Right lobe of liver (tissue), 6 donors: ENCODE data around the gene HMGB1. TPM values are rescaled to one million over a fixed set of nuclear protein-coding genes. Genes with fewer than 3 reads are reported as not detected.
"Not testable (repeated sequence)": the region's sequence is repeated elsewhere in the genome, so short reads cannot be mapped to it uniquely, and the experiment has no call there.

ENCODE experiments used
- ATAC-seq, 4 donors: fragments of 200-7000 bp; cut with Tn5 transposase; one replicate each; pipeline ENCODE4 v1.9.1; 2020; ENCODE audit warnings: mild to moderate bottlenecking in 4 of 4, moderate library complexity in 4 of 4
- DNase-seq, 3 donors: peaks; one replicate each; pipeline ENCODE4 v3.0.0-alpha.2; 2020
- H3K27ac ChIP-seq, 3 donors: fragments of 200-600 bp; one replicate each; pipeline ENCODE4 v1.8.0; 2022
- H3K27me3 ChIP-seq, 2 donors: fragments of 200-600 bp; one replicate each; pipeline ENCODE4 v1.8.0; 2022
- H3K36me3 ChIP-seq, 4 donors: fragments of 200-600 bp; sonication (generic) in 1 of 4; one replicate each; pipeline versions ENCODE4 v1.5.1 to v1.8.0; 2017 to 2022; ENCODE audit warnings: control low read depth in 1 of 4
- H3K4me1 ChIP-seq, 4 donors: fragments of 200-600 bp; sonication (generic) in 1 of 4; one replicate each; pipeline versions ENCODE4 v1.5.1 to v1.8.0; 2017 to 2022; ENCODE audit warnings: control low read depth in 1 of 4
- H3K4me3 ChIP-seq, 3 donors: fragments of 200-600 bp; one replicate each; pipeline ENCODE4 v1.8.0; 2022
- H3K9me3 ChIP-seq, 4 donors: fragments of 200-600 bp; sonication (generic) in 1 of 4; one replicate each; pipeline versions ENCODE4 v1.5.1 to v1.8.0; 2017 to 2022; ENCODE audit warnings: control low read depth in 1 of 4
- CTCF ChIP-seq, 4 donors: fragments of 200-600 bp in 3 of 4; fragments of 450-650 bp in 1 of 4; IDR thresholded peaks; one replicate each; pipeline versions ENCODE4 v1.5.1 to v1.8.0; 2016 to 2022; ENCODE audit warnings: antibody characterized with exemption in 4 of 4, mild to moderate bottlenecking in 2 of 4
- POLR2A ChIP-seq: fragments of 450-650 bp; IDR thresholded peaks from one replicate; pipeline ENCODE4 v1.6.1; 2017; ENCODE audit warnings: antibody characterized with exemption, mild to moderate bottlenecking
- WGBS: methylation state at CpG from one replicate; pipeline ENCODE4 v1.1.6; 2018; ENCODE audit warnings: low coverage, low lambda C conversion rate; ENCODE audit not compliant: insufficient coverage; ENCODE audit errors: missing lambda C conversion rate; 5-methylcytosine and 5-hydroxymethylcytosine counted together
- intact Hi-C, 2 donors: fragments of 100-400 bp; cut with DNase I; formaldehyde crosslinking; loops; one replicate each; pipeline versions ENCODE4 v1.11.2 to v1.14.1; 2022
- total RNA-seq, 6 experiments: library from RNA; depleted of rRNA in 2 of 6; stranded (reverse); fragments of >200 nt in 2 of 6; fragmentation: NEBNext Ultra II Directional in 3 of 6; extraction: Animal tissue kit (Norgen Biotek cat#: 25700) in 3 of 6; gene quantifications; one replicate each; pipeline versions ENCODE4 v1.1.0 to v1.2.4, GENCODE V29; 2016 to 2023
- donor health status: DM: no; HTN: yes; CAD: no.
- donor health status: DM: no; HTN: no; CAD: no.
- donor health status: DM: no; HTN: no; CAD: no.
- donor health status: DM: no; HTN: yes; CAD: no.
- donor health status: DM: no; HTN: yes; CAD: no.

HMGB1 gene
- total RNA-seq, 6 experiments from 2014 or later = 80.6 to 167 (median 107) TPM

- no peak overlapping the region for H3K27ac ChIP-seq
- no peaks in the 10 kb centered on the region for H3K4me1 ChIP-seq
- intact Hi-C loops = no loop called here
- no peaks in the 10 kb centered on the region for H3K27me3 ChIP-seq
- 89% methylated on average over 3 of the region's 4 CpGs for WGBS
- no peak overlapping the region for H3K4me3 ChIP-seq
- no peak for ATAC-seq
- H3K9me3 ChIP-seq = no peaks in the 10 kb centered on the region
- no peak for TF ChIP-seq CTCF (IDR thresholded peaks at IDR 0.05)
- TF ChIP-seq POLR2A = no peak
- no peaks in the 10 kb centered on the region for H3K36me3 ChIP-seq
- DNase-seq = no peak
Observed at GRCh38 chr13:30448441-30448840, 17.3 kb downstream of the HMGB1 start.

GRCh38 chr13:30446126-30446500 is 19.6 kb downstream of the HMGB1 start:
- intact Hi-C loops = no loop called here
- no peaks in the 10 kb centered on the region for H3K9me3 ChIP-seq
- H3K27me3 ChIP-seq = no peaks in the 10 kb centered on the region
- ATAC-seq = no peak
- WGBS = 57% methylated on average over 5 of the region's 7 CpGs
- no peaks in the 10 kb centered on the region for H3K36me3 ChIP-seq
- no peak for DNase-seq
- TF ChIP-seq CTCF (IDR thresholded peaks at IDR 0.05) = no peak
- TF ChIP-seq POLR2A = no peak
- H3K27ac ChIP-seq = peak overlapping the region; percentile 25 to 68 (median 54)
- H3K4me1 ChIP-seq = no peaks in the 10 kb centered on the region
- peak overlapping the region in 1 of 3 donors; percentile 39 for H3K4me3 ChIP-seq

GRCh38 chr13:30443957-30444404 is 21.8 kb downstream of the HMGB1 start:
- ATAC-seq = no peak
- H3K27me3 ChIP-seq = no peaks in the 10 kb centered on the region
- no peaks in the 10 kb centered on the region for H3K36me3 ChIP-seq
- no peak for DNase-seq
- no peaks in the 10 kb centered on the region for H3K4me1 ChIP-seq
- WGBS = 76% methylated on average over 3 of the region's 12 CpGs
- TF ChIP-seq CTCF (IDR thresholded peaks at IDR 0.05) (no peak), POLR2A (no peak)
- H3K9me3 ChIP-seq = no peaks in the 10 kb centered on the region
- intact Hi-C loops = no loop called here
- no peak overlapping the region for H3K4me3 ChIP-seq
- H3K27ac ChIP-seq = no peak overlapping the region

- ATAC-seq, H3K4me1 ChIP-seq, H3K27ac ChIP-seq, H3K27me3 ChIP-seq, H3K4me3 ChIP-seq, H3K36me3 ChIP-seq, H3K9me3 ChIP-seq, intact Hi-C loops, DNase-seq: not testable (repeated sequence)
- WGBS = 84% methylated on average over 3 of the region's 3 CpGs
Observed at GRCh38 chr13:30443491-30443890, 22.2 kb downstream of the HMGB1 start.

- Histone ChIP-seq H3K27ac (no peak overlapping the region), H3K4me1 (no peaks in the 10 kb centered on the region), H3K36me3 (no peaks in the 10 kb centered on the region), H3K9me3 (no peaks in the 10 kb centered on the region), H3K4me3 (no peak overlapping the region), H3K27me3 (no peaks in the 10 kb centered on the region)
- intact Hi-C loops = no loop called here
- no peak for DNase-seq
- WGBS = 60% methylated on average over 5 of the region's 5 CpGs
- TF ChIP-seq CTCF (IDR thresholded peaks at IDR 0.05) (no peak), POLR2A (no peak)
- no peak for ATAC-seq
Observed at GRCh38 chr13:30442926-30443325, 22.8 kb downstream of the HMGB1 start.
